GM19239 (cell line): ENCODE measurements around the gene LPCAT2.

Experiments used
- DNase-seq: peaks from one replicate; pipeline ENCODE4 v3.0.0; 2011; ENCODE audit warnings: low spot score; ENCODE audit not compliant: insufficient read length
- FAIRE-seq: peaks from 2 replicates; lab custom pipeline; 2011; peaks lifted over from hg19 to GRCh38; lab: Jason Lieb, UNC

Gene LPCAT2

GRCh38 chr16:55539488-55539887 lies 30.6 kb downstream of the LPCAT2 start:
- FAIRE-seq, result no peak
- no peak for DNase-seq

DNA sequence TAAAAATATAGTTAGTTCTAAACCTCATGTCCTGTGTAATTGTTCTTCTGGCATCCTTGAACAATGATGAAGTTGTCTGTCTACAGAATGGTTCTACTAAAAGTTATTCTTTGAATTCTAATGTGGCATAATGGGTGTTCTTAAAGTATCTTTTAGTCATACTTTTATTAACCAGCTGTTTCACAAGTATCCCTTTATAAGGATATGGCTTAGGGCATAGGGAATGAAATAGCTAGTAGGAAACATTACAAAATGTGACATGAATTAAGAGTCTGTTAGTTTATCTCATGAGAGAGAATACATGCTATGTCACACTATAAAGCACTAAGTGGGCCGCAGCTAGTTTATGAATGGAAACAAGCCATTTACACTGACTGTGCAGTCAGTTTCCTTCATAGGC lies 31.3 kb downstream of the LPCAT2 start:
- FAIRE-seq, result no peak
- no peak for DNase-seq

DNA sequence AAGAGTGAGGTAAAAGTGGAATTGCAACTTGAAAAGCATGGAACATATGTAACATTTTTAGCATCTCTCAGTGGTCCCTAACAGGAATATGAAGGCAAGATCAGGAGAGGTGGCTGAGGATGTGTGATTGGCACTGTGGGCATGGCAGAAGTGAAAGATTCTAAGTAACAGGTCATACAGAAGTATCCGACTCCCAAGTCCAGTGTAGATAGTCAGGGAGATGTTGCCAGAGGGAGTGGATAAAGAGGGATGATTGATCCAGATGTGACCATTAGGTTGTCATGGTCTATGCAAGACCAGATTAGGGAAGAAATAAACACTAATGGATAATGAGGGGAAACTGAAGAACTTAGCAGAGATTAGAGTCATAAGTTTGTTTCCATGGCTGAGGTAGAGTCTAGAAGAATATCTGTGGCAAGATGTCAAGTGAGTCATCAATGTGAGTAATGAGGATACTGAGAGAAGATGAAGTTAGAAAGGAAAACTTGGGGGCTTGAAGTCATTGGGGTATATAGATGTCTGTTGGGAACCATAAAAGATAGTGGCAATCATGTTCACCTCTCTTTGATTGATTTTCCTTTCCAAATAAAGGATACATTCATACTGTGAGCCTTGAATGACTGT lies 33.7 kb downstream of the LPCAT2 start:
- no peak for FAIRE-seq
- no peak for DNase-seq

DNA sequence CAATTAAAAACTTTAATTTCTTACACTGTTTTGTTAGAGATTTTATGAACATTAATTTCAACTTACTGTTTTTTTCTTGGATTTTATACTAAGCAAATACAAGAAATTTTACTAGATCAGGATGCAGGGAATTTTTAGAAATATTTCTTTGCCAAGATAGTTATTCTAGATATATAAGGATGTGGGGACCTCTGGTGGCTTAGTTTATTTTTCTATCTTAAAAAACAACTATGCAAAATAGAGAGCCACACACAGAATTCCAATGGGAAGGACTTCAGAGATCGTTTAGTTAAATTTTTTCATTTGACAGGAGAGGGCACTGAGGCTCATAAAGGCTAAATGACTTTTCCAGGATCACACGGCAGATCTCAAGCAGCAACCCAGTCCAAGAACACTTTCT lies 34.6 kb downstream of the LPCAT2 start:
- FAIRE-seq (no peak), DNase-seq (no peak)

GRCh38 chr16:55552621-55553020 lies 43.7 kb downstream of the LPCAT2 start:
- FAIRE-seq (no peak), DNase-seq (no peak)

- no peak for DNase-seq
- no peak for FAIRE-seq
Observed at GRCh38 chr16:55555436-55555835, 46.6 kb downstream of the LPCAT2 start.

DNA sequence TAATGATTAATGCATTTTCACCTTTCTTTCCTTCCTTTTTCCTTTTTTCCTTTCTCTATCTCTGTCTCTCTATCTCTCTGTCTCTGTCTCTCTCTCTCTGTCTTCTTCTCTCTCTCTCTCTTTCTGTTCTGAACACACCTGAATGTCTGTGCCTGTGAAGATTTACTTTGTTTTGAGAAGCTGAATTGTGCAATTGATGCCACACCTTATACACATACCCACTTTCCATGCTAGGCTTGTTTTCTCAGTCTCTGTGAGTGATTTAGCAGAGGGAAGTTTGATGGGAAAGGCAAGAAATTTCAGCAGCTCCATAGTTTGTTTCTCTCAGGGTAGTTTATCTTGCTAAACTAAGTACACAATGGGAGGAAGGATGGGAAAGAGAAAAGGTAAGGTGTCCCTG lies 48.3 kb downstream of the LPCAT2 start:
- FAIRE-seq (no peak), DNase-seq (no peak)

GRCh38 chr16:55559233-55559632 lies 50.4 kb downstream of the LPCAT2 start:
- FAIRE-seq, result no peak

GRCh38 chr16:55559933-55560516 lies 51.2 kb downstream of the LPCAT2 start:
- FAIRE-seq, result no peak
- DNase-seq, result no peak

More at GRCh38 chr16:55559233-55559632, 50.4 kb downstream of the LPCAT2 start:
- no peak for DNase-seq

GRCh38 chr16:55561319-55561848 lies 52.5 kb downstream of the LPCAT2 start:
- FAIRE-seq (no peak), DNase-seq (no peak)

DNA sequence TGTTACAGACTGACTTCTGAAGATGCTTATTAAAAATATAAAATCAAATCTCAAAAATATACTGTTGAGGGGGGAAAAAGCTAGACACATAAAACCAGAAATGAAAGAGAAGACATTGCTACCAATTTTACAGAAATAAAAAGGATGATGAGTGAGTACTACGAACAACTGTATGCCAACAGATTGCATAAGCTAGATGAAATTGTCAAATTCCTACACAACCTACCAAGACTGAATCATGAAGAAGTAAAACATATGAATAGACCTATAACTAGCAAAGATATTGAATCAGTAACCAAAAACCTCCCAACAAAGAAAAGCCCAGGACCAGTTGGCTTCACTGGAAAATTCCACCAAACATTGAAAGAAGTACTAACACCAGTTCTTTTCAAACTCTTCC lies 54.1 kb downstream of the LPCAT2 start:
- DNase-seq (no peak), FAIRE-seq (no peak)

- FAIRE-seq, result no peak
Observed at GRCh38 chr16:55563797-55564196, 54.9 kb downstream of the LPCAT2 start.

GRCh38 chr16:55565086-55565485 lies 56.2 kb downstream of the LPCAT2 start:
- DNase-seq (no peak), FAIRE-seq (no peak)

More at GRCh38 chr16:55563797-55564196, 54.9 kb downstream of the LPCAT2 start:
- DNase-seq, result no peak

GRCh38 chr16:55566432-55567175 lies 57.7 kb downstream of the LPCAT2 start, which contains the start of gene CAPNS2:
Gene CAPNS2 (plus strand): TSS chr16:55566684. CDS start chr16:55566757, 73 bp downstream.
- no peak for DNase-seq
- no peak for FAIRE-seq

DNA sequence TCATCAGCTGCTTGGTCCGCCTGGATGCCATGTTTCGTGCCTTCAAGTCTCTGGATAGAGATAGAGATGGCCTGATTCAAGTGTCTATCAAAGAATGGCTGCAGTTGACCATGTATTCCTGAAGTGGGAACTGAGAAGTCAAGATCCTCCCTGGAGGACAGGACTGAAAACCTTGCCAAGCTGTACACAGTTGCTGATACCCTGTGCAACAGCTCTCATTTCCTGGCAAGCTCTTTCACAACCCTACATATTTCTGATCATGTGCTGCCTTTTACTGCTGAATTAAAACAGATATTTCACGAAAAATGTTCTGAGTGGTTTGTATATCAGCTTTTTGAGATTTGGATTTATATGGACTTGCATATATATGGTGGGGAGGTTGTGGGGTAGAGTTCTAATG lies 58.5 kb downstream of the LPCAT2 start:
- DNase-seq (no peak), FAIRE-seq (no peak)

DNA sequence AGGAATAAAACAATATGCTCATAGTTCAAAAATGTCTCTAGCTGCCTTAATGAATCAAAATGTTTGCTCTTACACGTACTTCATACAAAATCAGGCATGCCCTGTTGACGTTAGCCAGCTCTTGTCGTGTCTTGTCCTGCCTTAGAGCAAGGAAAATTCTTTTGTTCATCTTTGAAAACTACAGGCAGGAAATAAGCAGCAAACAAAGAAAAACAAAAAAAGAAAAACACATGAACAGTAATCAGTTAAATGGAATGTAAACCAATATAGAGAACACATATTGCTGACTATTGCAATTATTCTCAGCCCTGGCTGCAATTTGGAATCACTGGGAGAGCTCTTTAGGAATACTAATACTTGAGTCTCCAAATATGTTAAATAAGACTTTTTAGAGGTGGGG lies 59.3 kb downstream of the LPCAT2 start:
- no peak for DNase-seq
- FAIRE-seq, result no peak

- no peak for FAIRE-seq
- no peak for DNase-seq
Observed at GRCh38 chr16:55569025-55569424, 60.2 kb downstream of the LPCAT2 start.

- DNase-seq (no peak), FAIRE-seq (no peak)
Observed at GRCh38 chr16:55570159-55570558, 61.3 kb downstream of the LPCAT2 start.

DNA sequence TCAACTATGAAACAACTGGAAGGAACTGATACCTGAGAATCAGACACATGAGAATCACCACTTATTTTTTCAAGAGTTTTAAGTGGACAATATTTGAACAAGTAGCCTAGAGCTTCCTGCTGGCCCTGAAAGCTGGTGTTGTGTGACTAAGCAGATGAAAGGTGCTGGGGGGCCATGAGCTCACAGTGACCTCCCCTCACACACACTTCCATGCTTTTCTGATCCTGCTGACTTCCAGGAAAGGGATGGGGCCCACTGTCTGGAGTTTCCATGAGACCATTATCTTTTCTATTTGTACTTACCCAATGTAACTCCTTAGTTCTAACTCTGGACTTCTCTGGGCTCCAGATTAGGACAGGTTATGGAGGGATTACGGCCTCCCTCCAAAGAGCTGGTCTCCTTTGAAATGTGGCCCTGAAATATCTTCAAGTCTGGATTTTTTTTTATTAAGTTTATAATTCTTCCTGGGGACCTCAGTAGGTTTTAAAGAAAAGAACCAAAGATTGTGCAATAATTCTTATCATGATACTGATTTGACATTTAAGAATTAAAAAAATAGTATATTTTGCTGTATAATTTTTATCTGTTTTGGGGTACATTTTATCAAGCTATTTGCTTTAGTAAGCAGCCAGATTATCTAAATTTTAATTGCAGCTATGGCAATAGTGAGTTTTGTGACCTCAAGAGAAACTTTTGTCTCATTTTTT lies 62.5 kb downstream of the LPCAT2 start:
- no peak for DNase-seq
- FAIRE-seq, result no peak

GRCh38 chr16:55572439-55572838 lies 63.6 kb downstream of the LPCAT2 start:
- FAIRE-seq (no peak), DNase-seq (no peak)

GRCh38 chr16:55574811-55575210 lies 65.9 kb downstream of the LPCAT2 start:
- DNase-seq (no peak), FAIRE-seq (no peak)
